Lower leg skin (tissue), 3 donors: Measurements from ENCODE around the gene NFKBIA.

Experiments used
- CTCF ChIP-seq, 3 donors: fragments of 450-650 bp; IDR thresholded peaks; one replicate each; pipeline ENCODE4 v1.5.1; 2016; ENCODE audit warnings: antibody characterized with exemption in 3 of 3, mild to moderate bottlenecking in 3 of 3, moderate library complexity in 2 of 3
- POLR2A ChIP-seq, 2 donors: fragments of 450-650 bp; IDR thresholded peaks; one replicate each; pipeline ENCODE4 v1.6.1; 2016 to 2017; ENCODE audit warnings: antibody characterized with exemption in 2 of 2, mild to moderate bottlenecking in 1 of 2, moderate library complexity in 1 of 2

GRCh38 chr14:35402323-35403113 lies 2.0 kb downstream of the NFKBIA start:
- no peak for TF ChIP-seq CTCF (IDR thresholded peaks at IDR 0.05)
- TF ChIP-seq POLR2A (IDR thresholded peaks at IDR 0.05), result no peak
